ENCODE measurements around the gene FANCF. TPM values are rescaled to one million over a fixed set of nuclear protein-coding genes. Genes with fewer than 3 reads are reported as not detected.

Gene FANCF
- total RNA-seq, 1 donor from 2014 or later, result 19.1 TPM

GRCh38 chr11:22584976-22585375, 40.6 kb downstream of the FANCF start:
- Mint-ChIP-seq H3K36me3 (ENCODE audit: low read depth) (no peaks in the 10 kb centered on the region), H3K4me1 (no peaks in the 10 kb centered on the region), H3K9me3 (no peaks in the 10 kb centered on the region), H3K4me3 (no peak overlapping the region), H3K27ac (no peak overlapping the region), H3K27me3 (peaks cover under 1% of the 10 kb centered on the region)
- DNase-seq, result no peak
- intact Hi-C loops (cut with micrococcal nuclease), result no loop called here

DNA sequence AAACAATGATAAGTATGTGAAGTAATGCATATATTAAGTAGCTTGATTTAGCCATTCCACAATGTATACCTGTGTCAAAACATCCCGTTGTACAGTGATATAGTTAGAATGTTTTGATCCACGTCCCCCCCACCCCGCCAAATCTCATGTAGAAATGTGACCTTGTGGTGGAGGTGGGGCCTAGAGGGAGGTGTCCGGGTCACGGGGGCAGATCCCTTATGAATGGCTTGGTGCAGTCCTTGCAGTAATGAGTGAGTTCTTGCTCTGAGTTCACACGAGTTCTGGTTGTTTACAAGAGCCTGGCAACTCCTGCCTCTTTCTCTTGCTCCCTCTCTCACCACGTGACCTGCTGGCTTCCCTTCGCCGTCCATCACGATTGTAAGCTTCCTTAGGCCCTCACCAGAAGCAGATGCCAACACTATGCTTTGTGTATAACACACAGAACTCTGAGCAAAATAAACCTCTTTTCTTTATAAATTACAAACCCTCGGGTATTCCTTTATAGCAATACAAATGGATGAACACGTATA, 41.6 kb downstream of the FANCF start:
- H3K4me3 Mint-ChIP-seq, result no peak overlapping the region
- no peaks in the 10 kb centered on the region for H3K36me3 Mint-ChIP-seq (ENCODE audit: low read depth)
- intact Hi-C loops (cut with micrococcal nuclease), result no loop called here
- no peaks in the 10 kb centered on the region for H3K27me3 Mint-ChIP-seq
- H3K27ac Mint-ChIP-seq, result no peak overlapping the region
- H3K9me3 Mint-ChIP-seq, result no peaks in the 10 kb centered on the region
- no peak for DNase-seq
- no peaks in the 10 kb centered on the region for H3K4me1 Mint-ChIP-seq

GRCh38 chr11:22582151-22582410, 43.5 kb downstream of the FANCF start:
- H3K36me3 Mint-ChIP-seq (ENCODE audit: low read depth), result no peaks in the 10 kb centered on the region
- DNase-seq, result no peak
- H3K27me3 Mint-ChIP-seq, result no peaks in the 10 kb centered on the region
- H3K4me3 Mint-ChIP-seq, result no peak overlapping the region
- H3K4me1 Mint-ChIP-seq, result no peaks in the 10 kb centered on the region
- intact Hi-C loops (cut with micrococcal nuclease), result no loop called here
- no peak overlapping the region for H3K27ac Mint-ChIP-seq
- H3K9me3 Mint-ChIP-seq, result no peaks in the 10 kb centered on the region

GRCh38 chr11:22581354-22582150, 44.1 kb downstream of the FANCF start:
- no peaks in the 10 kb centered on the region for H3K4me1 Mint-ChIP-seq
- intact Hi-C loops (cut with micrococcal nuclease), result no loop called here
- H3K36me3 Mint-ChIP-seq (ENCODE audit: low read depth), result no peaks in the 10 kb centered on the region
- no peaks in the 10 kb centered on the region for H3K9me3 Mint-ChIP-seq
- no peak overlapping the region for H3K27ac Mint-ChIP-seq
- DNase-seq, result no peak
- H3K4me3 Mint-ChIP-seq, result no peak overlapping the region
- H3K27me3 Mint-ChIP-seq, result no peaks in the 10 kb centered on the region

DNA sequence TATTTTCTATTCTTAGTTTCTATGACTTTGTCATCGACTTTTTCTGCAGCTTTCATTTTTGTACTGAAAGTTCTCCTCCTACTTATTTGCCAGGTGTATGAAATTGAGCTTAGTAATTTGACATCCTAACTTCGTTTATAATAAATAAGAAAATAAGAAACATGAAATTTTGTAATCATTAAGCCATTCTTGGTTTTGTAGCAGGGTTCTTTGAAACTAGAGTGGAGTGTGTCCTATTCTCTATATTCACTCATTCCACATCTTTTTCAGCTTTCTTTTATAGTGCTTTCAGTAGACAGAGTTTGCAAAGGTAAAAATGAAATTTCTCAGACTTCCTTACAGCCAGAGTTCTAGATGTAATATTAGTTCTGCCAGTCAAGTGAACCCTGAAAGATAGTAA, 47.8 kb downstream of the FANCF start:
- Mint-ChIP-seq H3K27me3 (no peaks in the 10 kb centered on the region), H3K9me3 (no peaks in the 10 kb centered on the region), H3K4me3 (no peak overlapping the region), H3K4me1 (no peaks in the 10 kb centered on the region), H3K27ac (no peak overlapping the region), H3K36me3 (ENCODE audit: low read depth) (no peaks in the 10 kb centered on the region)
- intact Hi-C loops (cut with micrococcal nuclease), result no loop called here
- DNase-seq, result no peak

Other genes starting within 250 kb of the FANCF start
- 1.4 and 2.0 TPM in 2 replicates for gene GAS2, start 40.8 kb upstream of the FANCF start, total RNA-seq
- 44.5 and 45.4 TPM in 2 replicates for gene SVIP, start 204.0 kb upstream of the FANCF start, total RNA-seq
- gene CCDC179, start 234.7 kb upstream of the FANCF start, total RNA-seq, result not detected in 2 replicates